DND-41 (cell line): ENCODE results near the gene PRSS2.

Experiments
- ATAC-seq: fragments of 200-7000 bp; cut with Tn5 transposase; 3 replicates; pipeline ENCODE4 v1.9.1; 2021; ENCODE audit warnings: low read depth; ENCODE audit not compliant: insufficient read depth
- DNase-seq: peaks from one replicate; pipeline ENCODE4 v3.0.0-alpha.2; 2020
- H2AFZ ChIP-seq: 2 replicates; pipeline ENCODE4 v1.6.0; 2012; ENCODE audit warnings: low read depth, low read length
- H3K27ac ChIP-seq: 2 replicates; pipeline ENCODE4 v1.5.1; 2012; ENCODE audit warnings: low read length, inconsistent platforms
- H3K27me3 ChIP-seq: fragments of 200-600 bp; sonication (generic); 2 replicates; pipeline ENCODE4 v1.6.0; 2012; ENCODE audit warnings: low read length, mild to moderate bottlenecking, inconsistent platforms; ENCODE audit not compliant: insufficient read depth, poor library complexity
- H3K36me3 ChIP-seq: 2 replicates; pipeline ENCODE4 v1.5.1; 2012; ENCODE audit warnings: low read length, inconsistent platforms; ENCODE audit not compliant: insufficient read depth
- H3K4me1 ChIP-seq: 2 replicates; pipeline ENCODE4 v1.5.1; 2012; ENCODE audit warnings: mild to moderate bottlenecking, low read length; ENCODE audit not compliant: insufficient read depth
- H3K4me2 ChIP-seq: 2 replicates; pipeline ENCODE4 v1.6.0; 2012; ENCODE audit warnings: mild to moderate bottlenecking, moderate library complexity, low read length, inconsistent platforms; ENCODE audit not compliant: insufficient read depth
- H3K4me3 ChIP-seq, 2 experiments: fragments of 200-600 bp in 1 of 2; shearing (Covaris generic) in 1 of 2; 2 replicates each; pipeline ENCODE4 v1.5.1; 2012 to 2016; ENCODE audit warnings: inconsistent platforms in 2 of 2, low read length in 2 of 2, mild to moderate bottlenecking in 2 of 2, low read depth in 1 of 2, moderate library complexity in 1 of 2
- H3K79me2 ChIP-seq: 2 replicates; pipeline ENCODE4 v1.6.0; 2012; ENCODE audit warnings: low read length, inconsistent platforms; ENCODE audit not compliant: insufficient read depth
- H3K9ac ChIP-seq: 2 replicates; pipeline ENCODE4 v1.6.0; 2012; ENCODE audit warnings: low read depth, mild to moderate bottlenecking, inconsistent platforms, low read length, moderate library complexity
- H3K9me3 ChIP-seq: 2 replicates; pipeline ENCODE4 v1.5.1; 2012; ENCODE audit warnings: low read length, moderate library complexity, mild to moderate bottlenecking, inconsistent platforms; ENCODE audit not compliant: insufficient read depth, severe bottlenecking
- H4K20me1 ChIP-seq: 2 replicates; pipeline ENCODE4 v1.6.0; 2012; ENCODE audit warnings: low read length; ENCODE audit not compliant: insufficient read depth
- CTCF ChIP-seq: IDR thresholded peaks from 2 replicates; pipeline ENCODE4 v1.5.1; 2012; ENCODE audit warnings: borderline replicate concordance, low read length, moderate library complexity, mild to moderate bottlenecking; ENCODE audit not compliant: poor library complexity, severe bottlenecking; ENCODE audit errors: extremely low read depth
- EZH2 ChIP-seq: IDR thresholded peaks from 3 replicates; pipeline ENCODE4 v1.6.1; 2012; ENCODE audit warnings: borderline replicate concordance, low read depth, mild to moderate bottlenecking, moderate library complexity, low read length, inconsistent platforms; ENCODE audit not compliant: severe bottlenecking

PRSS2 gene

GRCh38 chr7:142784716-142785115, 13.9 kb downstream of the PRSS2 start:
- Histone ChIP-seq H3K9ac (no peak overlapping the region), H3K36me3 (peaks cover 30% of the 10 kb centered on the region), H3K4me3 (no peak overlapping the region), H3K27me3 (no peaks in the 10 kb centered on the region), H3K4me1 (no peaks in the 10 kb centered on the region), H2AFZ (no peak overlapping the region), H4K20me1 (no peaks in the 10 kb centered on the region), H3K4me2 (no peak overlapping the region), H3K27ac (no peak overlapping the region), H3K79me2 (peaks cover 30% of the 10 kb centered on the region), H3K9me3 (no peaks in the 10 kb centered on the region)
- no peak for TF ChIP-seq EZH2
- TF ChIP-seq CTCF: no peak
- no peak for DNase-seq
- ATAC-seq: no peak

DNA sequence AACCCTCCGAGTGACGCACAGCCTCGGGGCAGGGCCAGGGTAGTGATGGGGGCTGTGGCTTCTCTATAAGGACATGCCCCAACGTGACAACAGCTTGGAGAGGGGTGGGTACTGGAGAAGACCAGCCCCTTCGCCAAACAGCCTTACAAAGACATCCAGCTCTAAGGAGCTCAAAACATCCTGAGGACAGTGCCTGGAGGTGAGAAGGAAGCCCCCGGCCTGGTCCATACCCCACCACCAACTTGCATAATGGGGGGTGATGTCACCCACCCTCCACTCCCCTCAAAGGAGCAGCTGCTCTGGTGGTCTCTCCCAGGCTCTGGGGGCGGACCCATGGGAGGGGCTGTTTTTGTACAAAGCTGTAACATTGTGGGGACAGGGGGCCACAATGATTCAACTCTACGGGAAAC, 15.1 kb downstream of the PRSS2 start:
- H3K4me3 ChIP-seq: no peak overlapping the region
- no peak overlapping the region for H3K9ac ChIP-seq
- ATAC-seq (no peak), DNase-seq (no peak)
- H3K79me2 ChIP-seq: peaks cover 41% of the 10 kb centered on the region
- no peak overlapping the region for H3K27ac ChIP-seq
- H3K27me3 ChIP-seq: no peaks in the 10 kb centered on the region
- peaks cover 41% of the 10 kb centered on the region for H3K36me3 ChIP-seq
- H2AFZ ChIP-seq: no peak overlapping the region
- peaks cover 5% of the 10 kb centered on the region; the same call in 1 of the 2 replicates for H3K4me1 ChIP-seq
- TF ChIP-seq CTCF (no peak), EZH2 (no peak)
- no peaks in the 10 kb centered on the region for H3K9me3 ChIP-seq
- no peaks in the 10 kb centered on the region for H4K20me1 ChIP-seq
- H3K4me2 ChIP-seq: no peak overlapping the region

DNA sequence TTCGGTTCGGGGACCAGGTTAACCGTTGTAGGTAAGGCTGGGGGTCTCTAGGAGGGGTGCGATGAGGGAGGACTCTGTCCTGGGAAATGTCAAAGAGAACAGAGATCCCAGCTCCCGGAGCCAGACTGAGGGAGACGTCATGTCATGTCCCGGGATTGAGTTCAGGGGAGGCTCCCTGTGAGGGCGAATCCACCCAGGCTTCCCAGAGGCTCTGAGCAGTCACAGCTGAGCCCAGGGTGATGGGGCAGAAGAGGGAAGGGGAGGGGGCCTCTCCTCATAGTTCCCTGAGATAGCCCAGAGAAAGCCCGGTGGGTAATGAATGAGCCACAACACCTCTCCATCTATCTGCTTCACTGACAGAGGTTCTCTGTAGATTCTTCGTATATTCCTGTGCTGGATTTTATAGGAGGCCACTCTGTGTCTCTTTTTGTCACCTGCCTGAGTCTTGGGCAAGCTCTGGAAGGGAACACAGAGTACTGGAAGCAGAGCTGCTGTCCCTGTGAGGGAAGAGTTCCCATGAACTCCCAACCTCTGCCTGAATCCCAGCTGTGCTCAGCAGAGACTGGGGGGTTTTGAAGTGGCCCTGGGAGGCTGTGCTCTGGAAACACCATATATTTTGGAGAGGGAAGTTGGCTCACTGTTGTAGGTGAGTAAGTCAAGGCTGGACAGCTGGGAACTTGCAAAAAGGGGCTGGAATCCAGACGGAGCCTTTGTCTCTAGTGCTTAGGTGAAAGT, 16.4 kb downstream of the PRSS2 start:
- Histone ChIP-seq H3K79me2 (peaks cover 55% of the 10 kb centered on the region), H3K36me3 (peaks cover 55% of the 10 kb centered on the region), H3K27ac (peak overlapping the region; percentile 97), H3K4me2 (peak overlapping the region; percentile 69), H3K4me3 (peak overlapping the region; percentile 59 to 77), H3K4me1 (peaks cover 18% of the 10 kb centered on the region), H3K27me3 (no peaks in the 10 kb centered on the region), H4K20me1 (no peaks in the 10 kb centered on the region), H3K9ac (peak overlapping the region; percentile 99), H3K9me3 (no peaks in the 10 kb centered on the region), H2AFZ (no peak overlapping the region)
- peak; percentile 31 for ATAC-seq
- DNase-seq: peak; percentile 54
- no peak for TF ChIP-seq CTCF
- no peak for TF ChIP-seq EZH2
